GM12801 (cell line): Measurements from ENCODE around the gene HIGD1A.

Source experiments
- CTCF ChIP-seq: IDR thresholded peaks from one replicate; pipeline ENCODE4 v1.5.1; 2011; ENCODE audit warnings: control low read depth; ENCODE audit not compliant: insufficient read length; ENCODE audit errors: extremely low read depth

Gene HIGD1A

GRCh38 chr3:42804106-42804830 is at the start of gene HIGD1A:
TSS of gene HIGD1A (minus strand) at chr3:42804490. CDS start at chr3:42794253, 10,237 bp downstream.
- no peak for TF ChIP-seq CTCF

GRCh38 chr3:42853739-42854302 is 49.5 kb upstream of the HIGD1A start:
- no peak for TF ChIP-seq CTCF

- TF ChIP-seq CTCF = no peak
These were observed 48.8 kb upstream of the HIGD1A start for GRCh38 chr3:42853056-42853455.

GRCh38 chr3:42852441-42852840 is 48.2 kb upstream of the HIGD1A start:
- TF ChIP-seq CTCF = no peak

GRCh38 chr3:42851228-42851834 is 47.0 kb upstream of the HIGD1A start:
- no peak for TF ChIP-seq CTCF

GRCh38 chr3:42850263-42850662 is 46.0 kb upstream of the HIGD1A start:
- TF ChIP-seq CTCF = no peak

- TF ChIP-seq CTCF = no peak
These were observed 44.7 kb upstream of the HIGD1A start for GRCh38 chr3:42849017-42849416.
